HG03175 (cell line): ENCODE measurements around the gene DTX4.

Experiments used
- ATAC-seq: cut with Tn5 transposase; IDR thresholded peaks from one replicate; pipeline ENCODE4 v1.9.1; 2021; ENCODE audit warnings: mild to moderate bottlenecking, moderate library complexity; ENCODE audit not compliant: unreplicated experiment

DTX4 gene

DNA sequence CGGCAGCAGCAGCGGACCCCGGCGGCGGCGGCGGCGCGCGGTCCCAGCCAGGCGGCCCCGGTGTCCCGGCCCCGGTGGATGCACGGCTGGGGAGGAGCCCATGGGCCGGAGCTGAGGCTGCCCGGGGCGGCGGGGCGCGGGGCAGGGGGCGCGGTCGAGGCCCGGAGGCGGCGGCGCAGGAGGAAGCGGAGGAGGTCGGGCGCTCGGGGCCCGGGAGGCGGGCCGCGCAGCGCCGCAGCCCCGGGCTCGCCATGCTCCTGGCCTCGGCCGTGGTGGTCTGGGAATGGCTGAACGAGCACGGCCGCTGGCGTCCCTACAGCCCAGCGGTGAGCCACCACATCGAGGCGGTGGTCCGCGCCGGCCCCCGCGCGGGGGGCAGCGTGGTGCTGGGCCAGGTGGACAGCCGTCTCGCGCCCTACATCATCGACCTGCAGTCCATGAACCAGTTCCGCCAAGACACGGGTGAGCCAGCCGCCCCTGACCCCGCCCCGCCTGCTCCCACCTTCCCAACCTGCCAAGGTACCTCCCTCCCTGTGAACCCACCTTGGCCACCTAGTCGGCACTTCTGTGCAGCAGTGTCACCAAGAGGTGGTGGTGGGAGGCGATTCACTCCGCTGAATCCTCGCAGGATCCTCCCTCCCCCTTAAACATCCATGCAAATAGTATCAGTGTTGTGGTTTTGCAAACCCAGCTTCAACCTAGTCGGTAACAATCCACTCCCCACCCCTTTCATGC lies 580 bp downstream of the DTX4 start:
- ATAC-seq, result peak; percentile 32

DNA sequence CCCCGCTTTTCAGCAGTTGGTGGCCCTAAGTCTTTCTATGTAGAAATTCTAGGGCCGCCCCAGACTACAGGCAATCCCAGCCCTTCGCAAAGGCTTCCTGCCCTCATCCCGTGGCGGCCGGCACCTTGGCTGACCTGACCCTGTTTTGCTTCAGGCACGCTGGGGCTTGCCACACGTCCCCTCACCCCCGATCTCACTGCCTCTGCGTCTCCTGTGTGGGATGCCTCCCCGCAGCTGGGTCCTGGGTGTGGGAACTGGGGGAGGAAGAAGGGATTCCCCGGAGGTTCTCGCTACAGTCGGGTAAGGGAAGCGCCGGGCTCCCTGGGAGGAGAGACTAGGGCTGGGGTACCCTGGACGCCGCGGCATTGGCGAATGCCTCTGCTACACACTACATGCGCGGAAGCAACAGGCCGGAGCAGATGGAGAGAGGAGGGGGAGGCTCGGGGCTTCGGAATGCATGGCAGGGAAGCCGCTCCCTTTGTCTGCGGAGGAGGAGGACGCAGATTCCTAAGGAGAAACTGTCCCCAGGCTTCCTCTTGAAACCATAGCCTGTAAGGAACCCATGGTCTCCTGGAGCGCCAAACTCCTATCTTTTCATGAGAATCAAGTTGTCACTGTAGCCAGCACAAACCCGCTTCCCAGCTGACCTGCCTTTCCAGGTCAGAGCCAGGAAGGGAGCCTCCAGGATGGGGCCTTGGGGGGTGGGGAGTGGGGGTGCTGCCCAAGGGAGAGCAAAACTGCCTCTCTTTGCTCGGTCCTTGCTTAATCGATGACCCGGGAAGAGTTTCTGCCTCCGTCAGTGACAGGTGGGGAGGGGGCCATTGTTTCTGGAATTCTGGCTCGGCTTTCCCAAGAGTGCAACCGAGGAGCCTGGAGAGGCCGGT lies 1.4 kb downstream of the DTX4 start:
- peak; percentile 1 for ATAC-seq

- ATAC-seq, result no peak
Measured at GRCh38 chr11:59173964-59174663, 2.2 kb downstream of the DTX4 start.

DNA sequence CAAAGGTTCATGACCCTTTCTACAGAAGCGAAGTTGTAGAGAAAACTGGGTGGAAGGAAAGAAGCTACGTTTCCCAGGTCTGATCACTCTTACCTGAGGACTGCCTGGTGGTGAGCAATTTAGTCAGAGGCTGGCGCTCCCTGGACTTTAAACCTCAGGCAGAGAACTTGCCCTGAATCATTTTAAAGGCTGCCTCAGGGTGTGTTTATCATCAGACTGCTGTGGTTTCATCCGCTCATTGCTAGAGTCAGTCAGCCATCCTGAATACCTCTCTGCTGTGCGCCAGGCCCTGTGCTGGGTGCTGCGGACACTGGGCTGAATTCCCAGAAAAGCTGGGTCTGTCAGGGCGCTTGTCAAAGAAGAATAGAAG lies 2.7 kb downstream of the DTX4 start:
- ATAC-seq, result no peak

DNA sequence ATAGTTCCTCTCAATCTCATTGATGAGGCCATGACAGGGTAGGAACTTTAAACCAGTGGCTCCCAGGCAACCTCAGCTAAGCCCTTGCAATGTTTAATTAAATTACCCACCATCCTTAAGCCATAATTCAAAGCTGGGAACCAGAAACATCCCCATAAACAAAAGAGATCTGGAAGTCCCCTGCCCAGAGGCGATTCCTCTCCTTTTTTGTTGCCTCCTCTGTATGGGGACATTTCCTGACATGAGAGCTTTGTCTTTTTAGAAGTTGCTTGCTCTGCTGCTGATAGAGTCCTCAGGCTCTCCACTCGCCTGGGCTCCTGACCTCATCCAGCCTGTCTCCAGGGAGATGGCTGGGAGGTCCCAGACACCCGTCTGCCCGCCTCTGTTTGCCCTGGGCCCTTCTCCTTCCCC lies 3.2 kb downstream of the DTX4 start:
- no peak for ATAC-seq

DNA sequence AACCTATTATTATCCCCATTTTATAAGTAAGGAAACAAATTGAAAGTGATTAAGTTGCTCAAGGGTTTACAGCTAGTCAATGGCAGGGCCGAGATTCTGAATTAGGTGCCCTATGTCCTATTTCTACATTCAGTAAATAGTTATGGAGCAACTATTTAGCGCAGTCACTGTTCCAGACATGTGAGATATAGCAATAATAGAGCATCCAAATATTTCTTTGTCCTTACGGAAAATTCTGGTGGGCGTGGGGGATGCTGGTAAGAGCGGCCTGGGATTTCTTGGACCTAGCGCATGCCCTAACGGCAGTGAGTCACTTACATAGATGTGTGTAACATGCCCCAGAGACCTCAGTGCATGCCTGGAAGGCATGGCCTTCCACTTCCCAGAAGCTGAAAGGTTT lies 4.4 kb downstream of the DTX4 start:
- ATAC-seq, result no peak

DNA sequence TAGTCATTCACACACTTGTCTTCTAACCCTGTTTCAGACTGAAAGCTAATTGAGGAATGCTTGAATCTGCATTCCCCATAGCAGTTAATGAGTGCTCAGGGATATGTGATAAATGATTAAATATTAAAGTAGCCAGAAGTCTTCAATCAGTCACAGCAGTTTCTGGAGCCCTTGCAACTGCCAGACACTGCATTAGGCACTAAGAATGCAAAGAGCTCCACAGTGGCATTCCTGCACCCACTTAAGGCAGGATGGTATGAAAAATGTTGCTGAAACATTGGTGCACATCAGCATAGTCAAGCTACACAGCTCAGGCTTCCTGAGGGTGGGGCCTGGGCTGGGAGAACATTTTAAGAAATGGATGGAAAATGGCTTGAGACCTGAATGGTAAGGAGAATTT lies 6.5 kb downstream of the DTX4 start:
- no peak for ATAC-seq

DNA sequence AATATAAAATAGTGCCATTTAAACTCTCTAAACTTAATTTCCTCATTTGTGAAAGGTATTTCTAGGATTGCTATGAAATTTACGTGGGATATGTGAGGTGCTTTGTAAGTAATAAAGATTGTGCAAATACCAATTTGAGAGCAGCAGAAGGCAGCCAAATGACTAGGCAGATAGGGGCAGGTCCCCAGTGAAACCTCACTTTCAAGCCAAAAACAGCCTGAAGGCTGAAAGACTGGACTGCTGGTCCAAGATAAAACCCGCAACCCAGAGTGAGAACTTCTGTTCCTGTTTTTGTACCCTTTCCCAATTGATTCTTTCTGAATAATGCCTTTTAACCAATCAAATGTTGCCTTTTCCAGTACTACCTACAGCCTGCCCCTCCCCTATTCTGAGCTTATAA lies 7.2 kb downstream of the DTX4 start:
- no peak for ATAC-seq

- ATAC-seq, result no peak
Measured at GRCh38 chr11:59180168-59180776, 8.3 kb downstream of the DTX4 start.

DNA sequence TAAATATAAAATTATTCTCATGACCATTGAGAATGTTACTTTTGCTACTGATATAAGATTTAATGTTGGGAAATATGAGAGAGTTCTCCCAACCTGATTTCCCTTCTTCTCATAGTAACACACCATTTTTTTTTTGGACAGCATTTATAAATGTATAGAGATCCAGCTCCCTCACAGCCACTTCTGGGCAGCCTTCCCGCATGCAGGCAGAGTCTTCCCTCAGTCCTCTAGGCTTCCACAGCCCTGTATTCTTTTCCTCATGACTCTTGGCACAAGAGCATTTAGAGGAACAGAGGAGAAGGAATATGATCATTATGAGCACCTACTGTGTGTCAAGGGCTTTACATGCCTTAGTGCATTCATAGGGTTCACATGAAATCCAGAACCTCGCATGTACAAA lies 9.0 kb downstream of the DTX4 start:
- ATAC-seq, result no peak

DNA sequence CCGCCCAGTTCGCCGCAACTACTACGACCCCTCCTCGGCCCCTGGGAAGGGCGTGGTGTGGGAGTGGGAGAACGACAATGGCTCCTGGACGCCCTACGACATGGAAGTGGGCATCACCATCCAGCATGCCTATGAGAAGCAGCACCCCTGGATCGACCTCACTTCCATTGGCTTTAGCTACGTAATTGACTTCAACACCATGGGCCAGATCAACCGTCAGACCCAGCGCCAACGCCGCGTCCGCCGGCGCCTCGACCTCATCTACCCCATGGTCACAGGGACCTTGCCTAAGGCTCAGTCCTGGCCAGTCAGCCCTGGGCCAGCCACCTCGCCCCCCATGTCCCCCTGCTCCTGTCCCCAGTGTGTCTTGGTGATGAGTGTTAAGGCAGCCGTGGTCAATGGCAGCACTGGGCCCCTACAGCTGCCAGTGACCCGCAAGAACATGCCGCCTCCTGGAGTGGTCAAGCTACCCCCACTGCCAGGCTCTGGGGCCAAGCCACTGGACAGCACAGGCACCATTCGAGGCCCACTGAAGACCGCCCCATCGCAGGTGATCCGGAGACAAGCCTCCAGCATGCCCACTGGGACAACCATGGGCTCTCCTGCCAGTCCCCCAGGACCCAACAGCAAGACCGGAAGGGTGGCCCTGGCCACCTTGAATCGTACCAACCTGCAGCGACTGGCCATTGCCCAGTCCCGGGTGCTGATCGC lies 10.0 kb downstream of the DTX4 start:
- no peak for ATAC-seq

DNA sequence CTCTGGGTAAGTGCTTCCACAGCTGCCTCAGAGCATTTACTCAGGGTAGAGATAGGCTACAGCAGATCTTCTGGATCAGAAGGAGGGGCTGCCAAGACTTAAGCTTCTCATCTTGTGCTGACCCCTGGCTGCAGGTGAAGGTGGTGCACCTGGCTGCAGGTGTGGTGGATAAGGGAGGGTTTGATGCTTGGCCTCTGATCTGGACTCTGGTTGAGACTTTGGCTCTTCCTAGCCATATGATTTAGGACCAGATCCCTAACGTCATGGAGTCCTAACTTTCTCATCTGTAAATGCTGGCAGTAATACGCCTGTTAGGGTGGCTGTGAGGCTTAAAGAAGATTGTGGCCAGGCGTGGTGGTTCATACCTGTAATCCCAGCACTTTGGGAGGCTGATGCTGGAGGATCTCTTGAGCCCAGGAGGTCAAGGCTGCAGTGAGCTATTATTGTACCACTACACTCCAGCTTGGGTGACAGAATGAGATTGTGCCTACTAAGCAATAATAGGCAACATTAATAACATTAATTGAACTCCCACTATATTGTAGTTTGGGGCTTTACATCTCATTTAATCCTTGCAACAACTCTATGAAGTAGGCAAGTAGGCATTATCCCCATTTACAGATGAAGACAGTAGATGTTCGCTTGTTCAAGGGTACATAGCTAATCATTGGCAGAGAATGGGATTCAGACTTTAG lies 10.7 kb downstream of the DTX4 start:
- ATAC-seq, result no peak

GRCh38 chr11:59183771-59184170 lies 11.8 kb downstream of the DTX4 start:
- no peak for ATAC-seq

- no peak for ATAC-seq
Measured at GRCh38 chr11:59184691-59185339, 12.9 kb downstream of the DTX4 start.

GRCh38 chr11:59185386-59185945 lies 13.5 kb downstream of the DTX4 start:
- no peak for ATAC-seq

GRCh38 chr11:59186130-59186594 lies 14.2 kb downstream of the DTX4 start:
- ATAC-seq, result peak; percentile 66

- no peak for ATAC-seq
Measured at GRCh38 chr11:59187035-59187434, 15.1 kb downstream of the DTX4 start.

GRCh38 chr11:59187587-59187986 lies 15.7 kb downstream of the DTX4 start:
- ATAC-seq, result no peak

GRCh38 chr11:59188954-59189353 lies 17.0 kb downstream of the DTX4 start:
- no peak for ATAC-seq
